Stimulated activated CD8-positive, alpha-beta memory T cell treated with anti-CD3 and anti-CD28 coated beads, Interleukin-4, amount 100 ng/mL, for 48 hours (primary cell): Measurements from ENCODE around the gene PUSL1.

Experiments used
- DNase-seq: peaks from one replicate; pipeline ENCODE4 v3.0.0-alpha.2; 2020

The PUSL1 gene

GRCh38 chr1:1356796-1357401 is 48.5 kb downstream of the PUSL1 start:
- no peak for DNase-seq

GRCh38 chr1:1357871-1358432 is 49.6 kb downstream of the PUSL1 start:
- no peak for DNase-seq

- no peak for DNase-seq
Measured at GRCh38 chr1:1358433-1359271, 50.3 kb downstream of the PUSL1 start, which contains the start of gene MXRA8. Gene MXRA8, minus strand, starts transcription at chr1:1358555. Its CDS starts 51 bp downstream, at chr1:1358504.

- DNase-seq, result no peak
Measured at GRCh38 chr1:1359308-1359663, 50.9 kb downstream of the PUSL1 start.

GRCh38 chr1:1359664-1360468 is 51.5 kb downstream of the PUSL1 start:
- no peak for DNase-seq

- no peak for DNase-seq
Measured at GRCh38 chr1:1360506-1361169, 52.2 kb downstream of the PUSL1 start.
